GM23338 (cell line): Measurements from ENCODE around the gene MRPL52. TPM values are rescaled to one million over a fixed set of nuclear protein-coding genes. Genes with fewer than 3 reads are reported as not detected.
A peak's percentile ranks its signal among the peaks of the same experiment; 100 is the strongest.

ENCODE experiments used
- ATAC-seq: fragments of 200-7000 bp; cut with Tn5 transposase; 3 replicates; pipeline ENCODE4 v1.9.1; 2020
- DNase-seq: peaks from one replicate; pipeline ENCODE4 v3.0.0-alpha.2; 2015; ENCODE audit warnings: low spot score
- H2AFZ ChIP-seq: fragments of 200-600 bp; sonication (generic); 2 replicates; pipeline ENCODE4 v1.8.0; 2016; ENCODE audit warnings: antibody characterized with exemption, mild to moderate bottlenecking, moderate library complexity
- H3F3A ChIP-seq: fragments of 200-600 bp; sonication (generic); replicated peaks from 2 replicates; pipeline ENCODE4 v1.8.0; 2017; ENCODE audit warnings: antibody characterized with exemption, mixed run types, low read depth
- H3K27ac ChIP-seq: fragments of 200-600 bp; sonication (generic); 2 replicates; pipeline ENCODE4 v1.6.1; 2016; ENCODE audit warnings: low read depth
- H3K27me3 ChIP-seq: fragments of 200-600 bp; sonication (generic); 2 replicates; pipeline ENCODE4 v1.8.0; 2016; ENCODE audit warnings: mild to moderate bottlenecking, mixed run types, moderate library complexity; ENCODE audit not compliant: insufficient read depth
- H3K36me3 ChIP-seq: fragments of 200-600 bp; sonication (generic); 2 replicates; pipeline ENCODE4 v1.8.0; 2016; ENCODE audit warnings: mild to moderate bottlenecking; ENCODE audit not compliant: insufficient read depth
- H3K4me1 ChIP-seq: fragments of 200-600 bp; sonication (generic); 2 replicates; pipeline ENCODE4 v1.8.0; 2016; ENCODE audit warnings: mild to moderate bottlenecking, moderate library complexity; ENCODE audit not compliant: insufficient read depth
- H3K4me2 ChIP-seq: fragments of 200-600 bp; sonication (generic); 2 replicates; pipeline ENCODE4 v1.7.1; 2017; ENCODE audit warnings: mixed run types
- H3K4me3 ChIP-seq: fragments of 200-600 bp; sonication (generic); 2 replicates; pipeline ENCODE4 v1.6.1; 2016; ENCODE audit warnings: mixed run types
- H3K79me2 ChIP-seq: fragments of 200-600 bp; sonication (generic); replicated peaks from 2 replicates; pipeline ENCODE4 v1.8.0; 2017; ENCODE audit warnings: mild to moderate bottlenecking; ENCODE audit not compliant: insufficient read depth
- H3K9me2 ChIP-seq: fragments of 200-600 bp; sonication (generic); 2 replicates; pipeline ENCODE4 v1.8.0; 2017; ENCODE audit not compliant: insufficient read depth
- H4K20me1 ChIP-seq: fragments of 200-600 bp; sonication (generic); replicated peaks from 2 replicates; pipeline ENCODE4 v1.8.0; 2017; ENCODE audit warnings: mild to moderate bottlenecking; ENCODE audit not compliant: insufficient read depth
- H3K27ac Mint-ChIP-seq: 2 replicates; pipeline ENCODE4 v1.8.0; 2020; ENCODE audit warnings: inconsistent platforms, mild to moderate bottlenecking, moderate library complexity, mixed read lengths
- H3K27me3 Mint-ChIP-seq: 3 replicates; pipeline ENCODE4 v1.8.0; 2022; ENCODE audit warnings: low read depth, mild to moderate bottlenecking, moderate library complexity, mixed read lengths, inconsistent platforms; ENCODE audit not compliant: insufficient read depth, poor library complexity
- H3K36me3 Mint-ChIP-seq: 3 replicates; pipeline ENCODE4 v1.8.0; 2021; ENCODE audit warnings: low read depth, mild to moderate bottlenecking, inconsistent platforms, moderate library complexity, mixed read lengths
- H3K4me1 Mint-ChIP-seq: 3 replicates; pipeline ENCODE4 v1.8.0; 2020; ENCODE audit warnings: mild to moderate bottlenecking, inconsistent platforms, mixed read lengths
- H3K4me3 Mint-ChIP-seq: 3 replicates; pipeline ENCODE4 v1.8.0; 2021; ENCODE audit warnings: moderate library complexity, mild to moderate bottlenecking, inconsistent platforms, mixed read lengths
- H3K9me3 Mint-ChIP-seq: 3 replicates; pipeline ENCODE4 v1.8.0; 2020; ENCODE audit warnings: moderate library complexity, mild to moderate bottlenecking, inconsistent platforms, mixed read lengths
- CREB1 ChIP-seq: fragments of 250-450 bp; sonication (Bioruptor Pico); IDR thresholded peaks from 2 replicates; pipeline ENCODE4 v1.5.0; 2020; ENCODE audit warnings: low read depth, mild to moderate bottlenecking, moderate library complexity
- CTCF ChIP-seq, 2 experiments: fragments of 200-600 bp in 1 of 2; sonication (generic) in 1 of 2; conservative IDR thresholded peaks; 2 replicates each; pipeline versions ENCODE4 v1.5.1 to v1.6.1; 2016 to 2017; ENCODE audit warnings: antibody characterized with exemption in 2 of 2, low read depth in 2 of 2, mild to moderate bottlenecking in 2 of 2, moderate library complexity in 1 of 2
- ETS1 ChIP-seq: IDR thresholded peaks from 2 replicates; pipeline ENCODE4 v1.6.1; 2016; ENCODE audit warnings: antibody characterized with exemption
- EZH2phosphoT487 ChIP-seq: fragments of 200-600 bp; sonication (generic); IDR thresholded peaks from one replicate; pipeline ENCODE4 v1.8.1; 2018; ENCODE audit warnings: antibody characterized with exemption; ENCODE audit not compliant: unreplicated experiment
- JUNB ChIP-seq: IDR thresholded peaks from one replicate; pipeline ENCODE4 v1.6.1; 2016; ENCODE audit warnings: antibody characterized with exemption; ENCODE audit not compliant: unreplicated experiment
- NANOG ChIP-seq: IDR thresholded peaks from 2 replicates; pipeline ENCODE4 v1.6.1; 2016; ENCODE audit warnings: antibody characterized with exemption, borderline replicate concordance
- POLR2AphosphoS5 ChIP-seq: IDR thresholded peaks from 2 replicates; pipeline ENCODE4 v1.6.1; 2016; ENCODE audit warnings: antibody characterized with exemption, low read depth
- REST ChIP-seq: IDR thresholded peaks from one replicate; pipeline ENCODE4 v1.6.1; 2018; ENCODE audit warnings: antibody characterized with exemption; ENCODE audit not compliant: unreplicated experiment
- STAT1 ChIP-seq: IDR thresholded peaks from one replicate; pipeline ENCODE4 v1.6.1; 2016; ENCODE audit warnings: antibody characterized with exemption; ENCODE audit not compliant: unreplicated experiment
- ZNF114 ChIP-seq: fragments of 250-450 bp; sonication (Bioruptor Pico); IDR thresholded peaks from 2 replicates; pipeline ENCODE4 v1.5.0; 2020; ENCODE audit warnings: mild to moderate bottlenecking, moderate library complexity
- polyA plus RNA-seq: library from polyadenylated mRNA; unstranded; fragments of >200 nt; fragmentation: Nextera tagmentation; extraction: Ambion mirVana; gene quantifications from 2 replicates; pipeline ENCODE4 v1.2.1, GENCODE V29; 2016
- total RNA-seq: library from RNA; depleted of rRNA; stranded (reverse); fragments of >200 nt; shearing (Covaris generic); gene quantifications from 2 replicates; pipeline ENCODE4 v1.2.3, GENCODE V29; 2014

The MRPL52 gene
- total and polyA plus RNA-seq, 2 experiments from 2014 or later, result 131 to 617 TPM

- Mint-ChIP-seq H3K36me3 (peaks cover 14% of the 10 kb centered on the region; the same call in 2 of the 3 replicates), H3K4me3 (peak overlapping the region; percentile 74), H3K9me3 (no peaks in the 10 kb centered on the region; the same call in 2 of the 3 replicates), H3K27ac (peak overlapping the region; percentile 73), H3K27me3 (peaks cover 32% of the 10 kb centered on the region), H3K4me1 (peaks cover 41% of the 10 kb centered on the region)
- no peak for TF ChIP-seq EZH2phosphoT487
- TF ChIP-seq CREB1 (CRISPR knock-in tag), result peak; percentile 78
- no peak for TF ChIP-seq STAT1
- TF ChIP-seq POLR2AphosphoS5, result peak; percentile 41; the same call in 1 of the 2 replicates
- no peak for TF ChIP-seq ETS1
- H3K4me2 ChIP-seq, result peak overlapping the region; percentile 85
- H3K79me2 ChIP-seq, result no peaks in the 10 kb centered on the region
- peaks cover 8% of the 10 kb centered on the region; the same call in 1 of the 2 replicates for H3F3A ChIP-seq
- no peaks in the 10 kb centered on the region for H3K9me2 ChIP-seq
- H4K20me1 ChIP-seq, result no peaks in the 10 kb centered on the region
- peak overlapping the region; percentile 33; the same call in 1 of the 2 replicates for H2AFZ ChIP-seq
- ATAC-seq (peak; percentile 16), DNase-seq (peak; percentile 90)
- H3K4me1 ChIP-seq, result peaks cover 28% of the 10 kb centered on the region
- peaks cover 17% of the 10 kb centered on the region for H3K27me3 ChIP-seq
- no peaks in the 10 kb centered on the region for H3K36me3 ChIP-seq
- no peak overlapping the region for H3K27ac ChIP-seq
- peak overlapping the region; percentile 47 for H3K4me3 ChIP-seq
Observed at GRCh38 chr14:22882529-22883172, 53.0 kb downstream of the MRPL52 start.

- Mint-ChIP-seq H3K4me3 (peak within 1 kb of the TSS; percentile 74), H3K27ac (peak within 1 kb of the TSS; percentile 73), H3K9me3 (no peaks in the 10 kb centered on the region; the same call in 2 of the 3 replicates), H3K4me1 (peaks cover 44% of the 10 kb centered on the region), H3K36me3 (peaks cover 9% of the 10 kb centered on the region; the same call in 2 of the 3 replicates), H3K27me3 (peaks cover 32% of the 10 kb centered on the region)
- no peaks in the 10 kb centered on the region for H4K20me1 ChIP-seq
- no peak within 1 kb of the TSS for H3K27ac ChIP-seq
- DNase-seq (peak; percentile 51), ATAC-seq (peak; percentile 6)
- no peaks in the 10 kb centered on the region for H3K79me2 ChIP-seq
- TF ChIP-seq JUNB (no peak), ZNF114 (CRISPR knock-in tag) (no peak), CTCF (conservative IDR thresholded peaks at IDR 0.05; ENCODE audit: low read depth in 2 of 2) (no peak), POLR2AphosphoS5 (0 out of 2 replicates have a peak, but pooled peaks have one; percentile 17), STAT1 (no peak), REST (no peak), EZH2phosphoT487 (no peak), NANOG (no peak)
- H3K36me3 ChIP-seq, result no peaks in the 10 kb centered on the region
- peaks cover 17% of the 10 kb centered on the region for H3K27me3 ChIP-seq
- H3F3A ChIP-seq, result peaks cover 8% of the 10 kb centered on the region; the same call in 1 of the 2 replicates
- peaks cover 28% of the 10 kb centered on the region for H3K4me1 ChIP-seq
- H3K4me3 ChIP-seq, result peak within 1 kb of the TSS; percentile 47
- H3K4me2 ChIP-seq, result peak within 1 kb of the TSS; percentile 85
- peak within 1 kb of the TSS; percentile 81 for H2AFZ ChIP-seq
- H3K9me2 ChIP-seq, result no peaks in the 10 kb centered on the region
Observed at GRCh38 chr14:22883173-22883976, 53.7 kb downstream of the MRPL52 start, which contains the start of gene REM2. TSS of gene REM2 (plus strand) at chr14:22883222. CDS start at chr14:22883288, 66 bp downstream.
